NT2/D1 (cell line): ENCODE measurements around the gene RSPRY1.

Source experiments
- DNase-seq: peaks from one replicate; pipeline ENCODE4 v3.0.0-alpha.2; 2011; ENCODE audit warnings: low read depth, low spot score
- H3K27me3 ChIP-seq: 2 replicates; pipeline ENCODE4 v1.6.0; 2011; ENCODE audit warnings: mild to moderate bottlenecking; ENCODE audit not compliant: insufficient read length, insufficient read depth
- H3K36me3 ChIP-seq: 2 replicates; pipeline ENCODE4 v1.6.1; 2011; ENCODE audit warnings: mild to moderate bottlenecking, low read length, mixed read lengths; ENCODE audit not compliant: insufficient read depth, insufficient read length
- H3K4me1 ChIP-seq: 2 replicates; pipeline ENCODE4 v1.5.1; 2011; ENCODE audit not compliant: insufficient read depth, insufficient read length
- H3K4me3 ChIP-seq: 2 replicates; pipeline ENCODE4 v1.5.1; 2011; ENCODE audit warnings: low read depth; ENCODE audit not compliant: insufficient read length
- H3K9ac ChIP-seq: 2 replicates; pipeline ENCODE4 v1.6.0; 2011; ENCODE audit warnings: low read depth; ENCODE audit not compliant: insufficient read length
- H3K9me3 ChIP-seq: 2 replicates; pipeline ENCODE4 v1.5.1; 2011; ENCODE audit warnings: mild to moderate bottlenecking, low read length; ENCODE audit not compliant: insufficient read depth
- SUZ12 ChIP-seq: IDR thresholded peaks from 2 replicates; pipeline ENCODE4 v1.6.1; 2011; ENCODE audit not compliant: insufficient read length, insufficient read depth; ENCODE audit errors: extremely low read depth
- YY1 ChIP-seq: IDR thresholded peaks from 2 replicates; pipeline ENCODE4 v1.6.1; 2011; ENCODE audit not compliant: insufficient read length, insufficient read depth
- ZNF274 ChIP-seq: IDR thresholded peaks from 2 replicates; pipeline ENCODE4 v1.6.1; 2011; ENCODE audit warnings: mild to moderate bottlenecking, low read depth, low read length

Gene RSPRY1

GRCh38 chr16:57223057-57223456, 36.9 kb downstream of the RSPRY1 start:
- H3K36me3 ChIP-seq = peaks cover 78% of the 10 kb centered on the region
- H3K4me3 ChIP-seq = no peak overlapping the region
- no peaks in the 10 kb centered on the region for H3K27me3 ChIP-seq
- no peak overlapping the region for H3K9ac ChIP-seq
- no peak for DNase-seq
- no peaks in the 10 kb centered on the region for H3K4me1 ChIP-seq
- TF ChIP-seq YY1 = no peak
- no peak for TF ChIP-seq ZNF274
- TF ChIP-seq SUZ12 = no peak
- H3K9me3 ChIP-seq = peaks cover 4% of the 10 kb centered on the region

GRCh38 chr16:57224651-57225335, 38.7 kb downstream of the RSPRY1 start:
- Histone ChIP-seq H3K9ac (no peak overlapping the region), H3K4me1 (no peaks in the 10 kb centered on the region), H3K36me3 (peaks cover 75% of the 10 kb centered on the region), H3K4me3 (no peak overlapping the region), H3K27me3 (no peaks in the 10 kb centered on the region), H3K9me3 (no peaks in the 10 kb centered on the region)
- no peak for TF ChIP-seq SUZ12
- TF ChIP-seq ZNF274 = no peak
- TF ChIP-seq YY1 = no peak
- no peak for DNase-seq

GRCh38 chr16:57225978-57226377, 39.8 kb downstream of the RSPRY1 start:
- no peaks in the 10 kb centered on the region for H3K4me1 ChIP-seq
- TF ChIP-seq ZNF274 (no peak), SUZ12 (no peak), YY1 (no peak)
- H3K36me3 ChIP-seq = peaks cover 77% of the 10 kb centered on the region
- DNase-seq = no peak
- H3K27me3 ChIP-seq = no peaks in the 10 kb centered on the region
- no peaks in the 10 kb centered on the region for H3K9me3 ChIP-seq
- H3K4me3 ChIP-seq = no peak overlapping the region
- H3K9ac ChIP-seq = no peak overlapping the region

GRCh38 chr16:57226701-57227621, 40.8 kb downstream of the RSPRY1 start:
- Histone ChIP-seq H3K4me1 (no peaks in the 10 kb centered on the region), H3K36me3 (peaks cover 77% of the 10 kb centered on the region), H3K27me3 (no peaks in the 10 kb centered on the region), H3K9ac (no peak overlapping the region), H3K4me3 (no peak overlapping the region), H3K9me3 (no peaks in the 10 kb centered on the region)
- TF ChIP-seq YY1 = no peak
- TF ChIP-seq ZNF274 = no peak
- TF ChIP-seq SUZ12 = no peak
- no peak for DNase-seq

- no peak for DNase-seq
- no peak overlapping the region for H3K4me3 ChIP-seq
- H3K9ac ChIP-seq = no peak overlapping the region
- no peaks in the 10 kb centered on the region for H3K4me1 ChIP-seq
- peaks cover 83% of the 10 kb centered on the region for H3K36me3 ChIP-seq
- no peaks in the 10 kb centered on the region for H3K27me3 ChIP-seq
- TF ChIP-seq SUZ12 (no peak), ZNF274 (no peak), YY1 (no peak)
- H3K9me3 ChIP-seq = no peaks in the 10 kb centered on the region
Measured at GRCh38 chr16:57229079-57229478, 43.0 kb downstream of the RSPRY1 start.

- DNase-seq = no peak
- Histone ChIP-seq H3K27me3 (no peaks in the 10 kb centered on the region), H3K4me1 (no peaks in the 10 kb centered on the region), H3K4me3 (no peak overlapping the region), H3K9ac (no peak overlapping the region), H3K36me3 (peaks cover 84% of the 10 kb centered on the region), H3K9me3 (0 out of 2 replicates have a peak, but pooled peaks cover 3% of the 10 kb centered on the region)
- TF ChIP-seq YY1 = no peak
- no peak for TF ChIP-seq SUZ12
- no peak for TF ChIP-seq ZNF274
Measured at GRCh38 chr16:57231821-57232350, 45.8 kb downstream of the RSPRY1 start.

GRCh38 chr16:57233944-57234706, 48.0 kb downstream of the RSPRY1 start:
- no peak for DNase-seq
- Histone ChIP-seq H3K4me1 (no peaks in the 10 kb centered on the region), H3K27me3 (no peaks in the 10 kb centered on the region), H3K9ac (no peak overlapping the region), H3K4me3 (no peak overlapping the region), H3K36me3 (peaks cover 70% of the 10 kb centered on the region), H3K9me3 (0 out of 2 replicates have a peak, but pooled peaks cover 3% of the 10 kb centered on the region)
- TF ChIP-seq YY1 = no peak
- no peak for TF ChIP-seq ZNF274
- TF ChIP-seq SUZ12 = no peak
